HG03558 (cell line): ENCODE results near the gene CAPN10.

Experiments
- ATAC-seq: cut with Tn5 transposase; IDR thresholded peaks from one replicate; pipeline ENCODE4 v1.9.1; 2021; ENCODE audit warnings: moderate number of reproducible peaks; ENCODE audit not compliant: unreplicated experiment; ENCODE audit errors: extremely low read depth

The CAPN10 gene

DNA sequence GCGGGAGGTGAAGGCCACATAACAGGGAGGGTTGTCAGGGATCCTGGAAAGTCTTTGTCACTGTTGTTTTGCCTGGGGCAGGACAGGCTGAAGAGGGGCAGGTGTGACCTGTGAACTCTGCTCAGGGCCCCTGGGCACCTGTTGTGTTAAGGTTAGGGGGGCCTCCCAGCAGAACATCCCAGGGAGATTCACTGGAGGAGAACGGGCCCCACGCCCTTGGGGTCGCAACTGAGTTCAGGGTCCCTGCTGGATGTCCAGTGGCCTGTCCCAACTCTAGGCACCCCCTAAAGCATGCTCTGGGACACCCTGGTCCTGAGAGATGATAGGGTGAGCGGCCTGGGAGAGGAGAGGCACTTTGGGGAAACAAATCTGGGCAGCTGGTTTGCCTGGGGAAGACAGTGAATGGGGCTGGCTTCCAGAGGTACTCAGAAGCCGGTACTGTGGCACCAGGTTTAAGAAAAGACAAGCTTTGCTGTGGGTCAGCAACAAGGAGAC lies 61.7 kb downstream of the CAPN10 start:
- no peak for ATAC-seq
